GM10248 (cell line): ENCODE results near the gene SRBD1.

Experiments used
- CTCF ChIA-PET: fragments of 300-600 bp; sonication (Branson Sonifier 250); formaldehyde crosslinking; extraction: SDS; loops from one replicate; lab custom pipeline; 2021; ENCODE audit warnings: antibody characterized with exemption; lab: Yijun Ruan, JAX
- POLR2A ChIA-PET: fragments of 350-650 bp; sonication (Branson Sonifier 250); formaldehyde crosslinking; extraction: SDS; loops from one replicate; lab custom pipeline; 2020; ENCODE audit warnings: antibody characterized with exemption; lab: Yijun Ruan, JAX
- DNase-seq: peaks from one replicate; pipeline ENCODE4 v3.0.0; 2012; ENCODE audit errors: extremely low spot score
- TF ChIP-seq, protein P1 (sequence below): IDR thresholded peaks from 2 replicates; pipeline ENCODE4 v1.5.1; 2012; ENCODE audit warnings: mild to moderate bottlenecking, low read depth; ENCODE audit errors: extremely low read depth, missing control alignments, control extremely low read depth

The SRBD1 gene, protein sequence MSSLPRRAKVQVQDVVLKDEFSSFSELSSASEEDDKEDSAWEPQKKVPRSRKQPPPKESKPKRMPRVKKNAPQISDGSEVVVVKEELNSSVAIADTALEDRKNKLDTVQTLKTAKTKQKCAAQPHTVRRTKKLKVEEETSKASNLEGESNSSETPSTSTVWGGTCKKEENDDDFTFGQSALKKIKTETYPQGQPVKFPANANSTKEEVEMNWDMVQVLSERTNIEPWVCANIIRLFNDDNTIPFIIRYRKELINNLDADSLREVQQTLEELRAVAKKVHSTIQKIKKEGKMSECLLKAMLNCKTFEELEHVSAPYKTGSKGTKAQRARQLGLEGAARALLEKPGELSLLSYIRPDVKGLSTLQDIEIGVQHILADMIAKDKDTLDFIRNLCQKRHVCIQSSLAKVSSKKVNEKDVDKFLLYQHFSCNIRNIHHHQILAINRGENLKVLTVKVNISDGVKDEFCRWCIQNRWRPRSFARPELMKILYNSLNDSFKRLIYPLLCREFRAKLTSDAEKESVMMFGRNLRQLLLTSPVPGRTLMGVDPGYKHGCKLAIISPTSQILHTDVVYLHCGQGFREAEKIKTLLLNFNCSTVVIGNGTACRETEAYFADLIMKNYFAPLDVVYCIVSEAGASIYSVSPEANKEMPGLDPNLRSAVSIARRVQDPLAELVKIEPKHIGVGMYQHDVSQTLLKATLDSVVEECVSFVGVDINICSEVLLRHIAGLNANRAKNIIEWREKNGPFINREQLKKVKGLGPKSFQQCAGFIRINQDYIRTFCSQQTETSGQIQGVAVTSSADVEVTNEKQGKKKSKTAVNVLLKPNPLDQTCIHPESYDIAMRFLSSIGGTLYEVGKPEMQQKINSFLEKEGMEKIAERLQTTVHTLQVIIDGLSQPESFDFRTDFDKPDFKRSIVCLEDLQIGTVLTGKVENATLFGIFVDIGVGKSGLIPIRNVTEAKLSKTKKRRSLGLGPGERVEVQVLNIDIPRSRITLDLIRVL

DNA sequence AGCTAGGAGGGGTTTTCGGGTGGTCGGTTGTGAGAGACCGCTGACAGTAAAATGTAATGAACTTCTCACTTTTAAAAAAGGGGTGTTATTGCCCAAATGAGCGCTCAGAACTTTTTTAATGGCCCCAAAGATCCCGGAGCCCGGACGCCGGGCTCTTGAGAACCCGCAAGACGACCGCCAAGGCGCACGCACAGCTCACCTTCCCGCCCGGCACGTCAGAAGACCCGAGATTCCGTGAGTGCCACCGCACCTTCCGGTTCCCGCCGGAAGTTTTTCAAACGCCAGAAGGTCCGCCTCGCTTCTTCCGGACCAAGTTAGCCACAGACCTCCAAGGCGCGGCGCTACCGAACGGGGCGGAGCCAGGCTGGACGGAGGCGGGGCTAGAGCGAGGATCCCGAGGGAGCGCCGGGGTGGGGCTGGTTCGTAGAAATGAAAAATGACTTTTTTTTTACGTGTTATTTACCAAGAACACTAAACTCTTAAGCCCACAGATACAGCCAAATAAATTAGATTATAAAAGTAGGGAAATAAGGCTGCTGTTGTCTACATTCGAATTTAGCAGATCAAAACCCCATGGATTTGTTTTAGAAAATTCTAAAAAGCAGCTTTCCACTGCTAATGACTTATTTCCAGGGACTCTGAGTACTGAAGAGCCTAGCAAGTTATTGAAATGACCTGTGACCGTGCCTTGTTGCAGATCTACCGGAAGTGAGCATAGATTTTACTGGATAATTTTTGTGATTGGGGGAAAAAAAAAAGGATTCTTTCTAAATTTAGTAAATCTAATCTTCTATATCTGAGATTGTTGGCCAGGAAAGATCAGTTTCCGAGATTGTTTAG is at the start of gene SRBD1:
Gene SRBD1 (minus strand): TSS at position 248 of the 840 bp plus-strand sequence. CDS start 5,826 bp downstream, outside the sequence.
- CTCF ChIA-PET, result interaction anchor here (0.8 to 1.4 kb wide), 7 partner anchors 9 to 629 kb away, joined by 3 to 4 read pairs (median 4); no protein-coding TSS in a partner anchor
- peak; percentile 90 for DNase-seq

DNA sequence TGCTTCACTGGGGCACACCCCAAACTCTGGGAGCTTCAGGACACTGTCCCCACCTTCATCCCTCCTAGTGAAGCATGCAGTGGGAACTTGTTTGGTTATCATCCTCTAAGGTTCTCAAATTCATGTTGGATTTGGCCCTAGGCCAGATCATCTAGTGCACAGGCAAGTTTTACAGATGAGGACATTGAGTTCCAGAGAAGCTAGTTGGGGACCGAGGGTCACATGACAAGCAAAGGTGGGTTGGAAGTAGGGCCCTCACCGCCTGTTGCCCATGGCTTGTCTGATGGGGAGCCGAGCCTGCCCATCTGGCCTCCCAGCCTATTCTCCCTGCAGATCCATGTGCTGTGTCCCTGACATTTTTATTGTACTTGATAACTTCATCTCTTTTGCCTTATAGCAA is 43.2 kb upstream of the SRBD1 start:
- CTCF ChIA-PET, result interaction anchor here (1.6 to 3.5 kb wide), 5 partner anchors 11 to 187 kb away, joined by 4 to 18 read pairs (median 6); no protein-coding TSS in a partner anchor
- POLR2A ChIA-PET, result no interaction called here

More for the DNA sequence above, at the start of gene SRBD1:
- POLR2A ChIA-PET, result interaction anchor here (1.0 kb wide), 1 partner anchor 38 kb away, joined by 5 read pairs; no protein-coding TSS in a partner anchor
- TF ChIP-seq, protein P1, sequence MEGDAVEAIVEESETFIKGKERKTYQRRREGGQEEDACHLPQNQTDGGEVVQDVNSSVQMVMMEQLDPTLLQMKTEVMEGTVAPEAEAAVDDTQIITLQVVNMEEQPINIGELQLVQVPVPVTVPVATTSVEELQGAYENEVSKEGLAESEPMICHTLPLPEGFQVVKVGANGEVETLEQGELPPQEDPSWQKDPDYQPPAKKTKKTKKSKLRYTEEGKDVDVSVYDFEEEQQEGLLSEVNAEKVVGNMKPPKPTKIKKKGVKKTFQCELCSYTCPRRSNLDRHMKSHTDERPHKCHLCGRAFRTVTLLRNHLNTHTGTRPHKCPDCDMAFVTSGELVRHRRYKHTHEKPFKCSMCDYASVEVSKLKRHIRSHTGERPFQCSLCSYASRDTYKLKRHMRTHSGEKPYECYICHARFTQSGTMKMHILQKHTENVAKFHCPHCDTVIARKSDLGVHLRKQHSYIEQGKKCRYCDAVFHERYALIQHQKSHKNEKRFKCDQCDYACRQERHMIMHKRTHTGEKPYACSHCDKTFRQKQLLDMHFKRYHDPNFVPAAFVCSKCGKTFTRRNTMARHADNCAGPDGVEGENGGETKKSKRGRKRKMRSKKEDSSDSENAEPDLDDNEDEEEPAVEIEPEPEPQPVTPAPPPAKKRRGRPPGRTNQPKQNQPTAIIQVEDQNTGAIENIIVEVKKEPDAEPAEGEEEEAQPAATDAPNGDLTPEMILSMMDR, result peak; percentile 9

DNA sequence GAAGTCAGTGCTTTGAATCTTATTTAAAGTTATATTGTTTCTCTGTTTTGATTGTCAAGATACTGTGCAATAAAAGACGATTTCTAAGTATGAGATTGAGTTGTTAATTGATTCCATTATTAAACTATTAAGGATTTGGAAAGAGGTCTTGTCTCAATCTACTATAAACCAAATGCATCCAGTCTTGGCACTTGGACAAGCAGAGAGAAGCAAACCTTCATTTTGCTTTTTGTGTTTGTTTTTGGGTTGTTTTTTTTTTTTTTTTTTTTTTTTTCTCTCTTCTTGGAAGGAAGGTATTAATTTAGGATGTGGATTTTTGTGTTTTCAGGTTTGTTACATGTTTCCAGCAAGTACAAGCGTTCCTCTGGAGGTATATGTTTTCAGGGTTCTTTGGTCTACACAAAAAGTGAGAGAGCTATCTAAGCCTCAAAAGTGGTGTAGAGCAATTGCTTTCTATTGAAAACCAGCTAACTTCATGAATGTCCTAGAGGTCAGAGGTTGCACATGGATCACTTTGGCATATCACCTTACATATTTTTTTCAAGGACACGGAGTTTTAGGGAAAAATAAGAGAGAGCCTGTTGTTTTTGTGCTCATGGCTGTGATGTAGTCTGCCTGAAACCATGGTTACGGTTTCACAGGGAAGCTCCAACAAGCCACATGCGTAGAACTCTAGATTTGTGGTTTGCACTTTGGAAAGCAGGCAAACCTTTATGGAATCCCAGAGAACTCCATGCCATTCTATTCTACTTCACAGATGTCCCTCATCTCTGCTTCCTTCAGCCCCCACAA is 42.3 kb upstream of the SRBD1 start:
- CTCF ChIA-PET, result interaction anchor here (1.5 to 3.5 kb wide), 5 partner anchors 9 to 125 kb away, joined by 4 to 18 read pairs (median 6); no protein-coding TSS in a partner anchor
- POLR2A ChIA-PET, result no interaction called here
- TF ChIP-seq, protein P1, result no peak
- no peak for DNase-seq

More for the DNA sequence above, 43.2 kb upstream of the SRBD1 start:
- TF ChIP-seq, protein P1, result no peak
- no peak for DNase-seq

DNA sequence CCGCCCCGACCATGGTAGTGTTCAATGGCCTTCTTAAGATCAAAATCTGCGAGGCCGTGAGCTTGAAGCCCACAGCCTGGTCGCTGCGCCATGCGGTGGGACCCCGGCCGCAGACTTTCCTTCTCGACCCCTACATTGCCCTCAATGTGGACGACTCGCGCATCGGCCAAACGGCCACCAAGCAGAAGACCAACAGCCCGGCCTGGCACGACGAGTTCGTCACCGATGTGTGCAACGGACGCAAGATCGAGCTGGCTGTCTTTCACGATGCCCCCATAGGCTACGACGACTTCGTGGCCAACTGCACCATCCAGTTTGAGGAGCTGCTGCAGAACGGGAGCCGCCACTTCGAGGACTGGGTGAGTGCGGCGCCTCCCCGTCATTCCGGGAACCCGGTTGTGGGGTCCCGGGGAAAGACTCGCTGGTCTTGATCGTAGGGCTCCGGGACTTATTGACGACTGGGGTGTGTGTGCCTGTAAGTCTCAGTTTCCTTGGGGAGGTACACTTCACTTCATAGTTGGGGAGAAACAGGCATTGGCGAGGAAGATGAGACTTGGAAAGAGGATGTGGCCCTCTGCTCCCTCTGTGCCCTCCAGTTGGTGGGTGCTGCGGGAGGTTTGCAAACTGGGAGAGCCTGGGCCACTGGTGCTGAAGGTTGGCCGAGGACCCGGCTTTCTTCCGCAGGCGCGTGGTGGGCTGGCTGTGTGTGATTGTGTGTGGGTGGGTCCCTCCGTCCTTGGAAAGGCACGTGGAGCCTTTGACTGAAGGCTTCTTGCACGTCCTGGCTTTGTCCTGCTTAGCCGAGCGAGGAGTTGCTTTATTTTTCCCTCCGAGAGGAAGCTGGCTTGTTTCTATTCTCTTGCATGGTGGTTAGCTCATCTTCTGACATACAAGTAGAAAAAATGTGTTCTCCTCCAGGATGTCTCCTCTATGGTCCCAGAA is 41.3 kb upstream of the SRBD1 start:
- peak; percentile 32 for DNase-seq
- POLR2A ChIA-PET, result interaction anchor here (0.9 kb wide), 1 partner anchor 36 kb away, joined by 3 read pairs; no protein-coding TSS in a partner anchor

More for the DNA sequence above, 41.3 kb upstream of the SRBD1 start:
- TF ChIP-seq, protein P1, result no peak
- CTCF ChIA-PET, result interaction anchor here (1.5 to 3.5 kb wide), 7 partner anchors 8 to 284 kb away, joined by 4 to 18 read pairs (median 6); no protein-coding TSS in a partner anchor
